ENCODE results near the gene TBC1D10B.
"Not testable (repeated sequence)": the region's sequence is repeated elsewhere in the genome, so short reads cannot be mapped to it uniquely, and the experiment has no call there.

TBC1D10B gene

GRCh38 chr16:30397776-30398660, 27.7 kb upstream of the TBC1D10B start:
- DNase-seq (ENCODE audit: low spot score): no peak

- no peak for DNase-seq (ENCODE audit: low spot score)
These were observed 26.8 kb upstream of the TBC1D10B start for GRCh38 chr16:30397056-30397455.

GRCh38 chr16:30396627-30397026, 26.3 kb upstream of the TBC1D10B start:
- not testable (repeated sequence) for DNase-seq (ENCODE audit: low spot score)

- DNase-seq (ENCODE audit: low spot score): no peak
These were observed 25.8 kb upstream of the TBC1D10B start for GRCh38 chr16:30395992-30396585.

GRCh38 chr16:30395155-30395991, 25.1 kb upstream of the TBC1D10B start, which contains the start of gene ZNF48:
Gene ZNF48, plus strand, starts transcription at chr16:30395420. Its CDS starts 375 bp downstream, at chr16:30395795.
- peak; percentile 94 for DNase-seq (ENCODE audit: low spot score)

- no peak for DNase-seq (ENCODE audit: low spot score)
These were observed 24.4 kb upstream of the TBC1D10B start for GRCh38 chr16:30394592-30395154.

GRCh38 chr16:30383521-30383920, 13.2 kb upstream of the TBC1D10B start:
- DNase-seq (ENCODE audit: low spot score): no peak

- no peak for DNase-seq (ENCODE audit: low spot score)
These were observed 12.0 kb upstream of the TBC1D10B start, which contains the start of gene SEPTIN1 for GRCh38 chr16:30382111-30382881. Gene SEPTIN1, minus strand, starts transcription at chr16:30382561. Its CDS starts 19 bp downstream, at chr16:30382542.

- DNase-seq (ENCODE audit: low spot score): no peak
These were observed 11.2 kb upstream of the TBC1D10B start for GRCh38 chr16:30381291-30382041.

GRCh38 chr16:30380803-30381208, 10.5 kb upstream of the TBC1D10B start:
- DNase-seq (ENCODE audit: low spot score): no peak

GRCh38 chr16:30380072-30380802, 9.9 kb upstream of the TBC1D10B start:
- DNase-seq (ENCODE audit: low spot score): no peak

- DNase-seq (ENCODE audit: low spot score): no peak
These were observed 9.0 kb upstream of the TBC1D10B start for GRCh38 chr16:30379158-30379783.

GRCh38 chr16:30378236-30379157, 8.2 kb upstream of the TBC1D10B start:
- DNase-seq (ENCODE audit: low spot score): peak; percentile 99

GRCh38 chr16:30377812-30378235, 7.5 kb upstream of the TBC1D10B start:
- peak; percentile 99 for DNase-seq (ENCODE audit: low spot score)

- DNase-seq (ENCODE audit: low spot score): no peak
These were observed 6.9 kb upstream of the TBC1D10B start for GRCh38 chr16:30377050-30377811.

- no peak for DNase-seq (ENCODE audit: low spot score)
These were observed 6.2 kb upstream of the TBC1D10B start for GRCh38 chr16:30376461-30376902.

- DNase-seq (ENCODE audit: low spot score): no peak
These were observed 5.6 kb upstream of the TBC1D10B start for GRCh38 chr16:30375864-30376263.
